OCI-LY3 (cell line): Measurements from ENCODE around the gene CHST11.

Experiments used
- EZH2phosphoT487 ChIP-seq: fragments of 200-600 bp; shearing (Covaris generic); IDR thresholded peaks from 2 replicates; pipeline ENCODE4 v1.6.1; 2018; ENCODE audit warnings: antibody characterized with exemption, mixed run types, low read depth
- TF ChIP-seq, protein P1 (sequence below): fragments of 200-600, 300-600 bp; sonication (generic); IDR thresholded peaks from 2 replicates; pipeline ENCODE4 v1.5.1; 2014; ENCODE audit warnings: antibody characterized with exemption, low read length, low read depth

DNA sequence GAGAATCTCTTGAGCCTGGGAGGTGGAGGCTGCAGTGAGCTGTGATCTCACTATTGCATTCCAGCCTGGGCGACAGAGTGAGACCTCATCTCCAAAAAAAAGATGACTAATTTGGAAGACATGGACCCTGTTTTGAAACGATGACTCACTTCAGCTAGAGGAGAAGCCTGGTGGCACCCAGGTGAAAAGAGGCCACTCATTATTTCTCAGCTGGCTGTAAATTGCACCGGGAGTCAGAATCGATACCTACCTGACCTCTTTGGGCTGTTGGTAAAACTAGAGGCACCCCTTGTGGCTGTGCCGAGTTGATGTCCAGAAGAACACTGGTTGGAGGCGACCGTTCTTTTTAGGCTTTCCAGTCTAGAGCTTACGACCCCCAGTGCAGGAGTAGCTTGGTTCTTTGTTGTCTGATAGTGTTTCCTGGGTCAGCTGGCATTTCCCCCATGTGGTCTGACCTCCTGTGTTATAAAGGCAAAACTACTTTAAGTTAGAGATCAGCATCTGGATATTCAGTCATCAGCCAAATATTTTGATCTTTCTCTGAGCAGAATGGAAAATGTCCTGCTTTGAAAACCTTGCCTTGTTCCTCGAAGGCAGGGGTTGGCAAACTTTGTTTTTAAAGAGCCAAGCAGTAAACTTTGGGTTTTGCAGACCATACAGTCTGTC is 93.2 kb downstream of the CHST11 start:
- TF ChIP-seq, protein P1, sequence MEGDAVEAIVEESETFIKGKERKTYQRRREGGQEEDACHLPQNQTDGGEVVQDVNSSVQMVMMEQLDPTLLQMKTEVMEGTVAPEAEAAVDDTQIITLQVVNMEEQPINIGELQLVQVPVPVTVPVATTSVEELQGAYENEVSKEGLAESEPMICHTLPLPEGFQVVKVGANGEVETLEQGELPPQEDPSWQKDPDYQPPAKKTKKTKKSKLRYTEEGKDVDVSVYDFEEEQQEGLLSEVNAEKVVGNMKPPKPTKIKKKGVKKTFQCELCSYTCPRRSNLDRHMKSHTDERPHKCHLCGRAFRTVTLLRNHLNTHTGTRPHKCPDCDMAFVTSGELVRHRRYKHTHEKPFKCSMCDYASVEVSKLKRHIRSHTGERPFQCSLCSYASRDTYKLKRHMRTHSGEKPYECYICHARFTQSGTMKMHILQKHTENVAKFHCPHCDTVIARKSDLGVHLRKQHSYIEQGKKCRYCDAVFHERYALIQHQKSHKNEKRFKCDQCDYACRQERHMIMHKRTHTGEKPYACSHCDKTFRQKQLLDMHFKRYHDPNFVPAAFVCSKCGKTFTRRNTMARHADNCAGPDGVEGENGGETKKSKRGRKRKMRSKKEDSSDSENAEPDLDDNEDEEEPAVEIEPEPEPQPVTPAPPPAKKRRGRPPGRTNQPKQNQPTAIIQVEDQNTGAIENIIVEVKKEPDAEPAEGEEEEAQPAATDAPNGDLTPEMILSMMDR: no peak
- TF ChIP-seq EZH2phosphoT487: no peak
